HEK293 (cell line): ENCODE results near the gene SAPCD1.

Experiments used
- GLIS2 ChIP-seq: fragments of 450-650 bp; formaldehyde crosslinking; IDR thresholded peaks from 2 replicates; pipeline ENCODE4 v1.5.1; 2016; ENCODE audit warnings: missing biosample characterization, missing genetic modification characterization
- HOXA7 ChIP-seq: sonication (generic); formaldehyde crosslinking; IDR thresholded peaks from 2 replicates; pipeline ENCODE4 v1.8.1; 2022; ENCODE audit warnings: missing genetic modification reagents, borderline replicate concordance
- TRIM28 ChIP-seq: IDR thresholded peaks from 2 replicates; pipeline ENCODE4 v1.6.1; 2011; ENCODE audit warnings: low read length, control low read depth, borderline replicate concordance
- ZBTB17 ChIP-seq: fragments of 450-650 bp; formaldehyde crosslinking; IDR thresholded peaks from 2 replicates; pipeline ENCODE4 v1.5.1; 2016; ENCODE audit warnings: missing biosample characterization, missing genetic modification characterization
- ZBTB20 ChIP-seq: fragments of 450-650 bp; formaldehyde crosslinking; IDR thresholded peaks from 2 replicates; pipeline ENCODE4 v1.5.1; 2016; ENCODE audit warnings: missing biosample characterization, missing genetic modification characterization
- ZEB2 ChIP-seq: fragments of 450-650 bp; formaldehyde crosslinking; IDR thresholded peaks from 2 replicates; pipeline ENCODE4 v1.5.1; 2016; ENCODE audit warnings: missing biosample characterization, missing genetic modification characterization
- ZFP41 ChIP-seq: fragments of 450-650 bp; formaldehyde crosslinking; IDR thresholded peaks from 2 replicates; pipeline ENCODE4 v1.5.1; 2016; ENCODE audit warnings: missing biosample characterization, missing genetic modification characterization, borderline replicate concordance
- ZNF157 ChIP-seq: fragments of 450-650 bp; formaldehyde crosslinking; IDR thresholded peaks from 2 replicates; pipeline ENCODE4 v1.5.1; 2016; ENCODE audit warnings: missing biosample characterization, missing genetic modification characterization
- ZNF184 ChIP-seq: fragments of 450-650 bp; IDR thresholded peaks from 2 replicates; pipeline ENCODE4 v1.5.1; 2018; ENCODE audit warnings: missing biosample characterization, mild to moderate bottlenecking, missing genetic modification characterization
- ZNF202 ChIP-seq: fragments of 450-650 bp; formaldehyde crosslinking; IDR thresholded peaks from 2 replicates; pipeline ENCODE4 v1.5.1; 2016; ENCODE audit warnings: missing biosample characterization, missing genetic modification characterization, borderline replicate concordance
- ZNF221 ChIP-seq: fragments of 450-650 bp; formaldehyde crosslinking; IDR thresholded peaks from 2 replicates; pipeline ENCODE4 v1.5.1; 2017; ENCODE audit warnings: missing biosample characterization, missing genetic modification characterization, borderline replicate concordance
- ZNF350 ChIP-seq: fragments of 450-650 bp; formaldehyde crosslinking; IDR thresholded peaks from 2 replicates; pipeline ENCODE4 v1.5.0; 2017; ENCODE audit warnings: missing biosample characterization, mild to moderate bottlenecking, missing genetic modification characterization
- ZNF354C ChIP-seq: fragments of 450-650 bp; formaldehyde crosslinking; IDR thresholded peaks from 2 replicates; pipeline ENCODE4 v1.5.1; 2016; ENCODE audit warnings: missing biosample characterization, missing genetic modification characterization, low read depth, borderline replicate concordance
- ZNF433 ChIP-seq: fragments of 450-650 bp; formaldehyde crosslinking; IDR thresholded peaks from 2 replicates; pipeline ENCODE4 v1.5.1; 2016; ENCODE audit warnings: missing biosample characterization, missing genetic modification characterization, low read depth
- ZNF514 ChIP-seq: fragments of 450-650 bp; formaldehyde crosslinking; IDR thresholded peaks from 2 replicates; pipeline ENCODE4 v1.5.1; 2016; ENCODE audit warnings: missing biosample characterization, missing genetic modification characterization
- ZNF544 ChIP-seq: fragments of 450-650 bp; formaldehyde crosslinking; IDR thresholded peaks from 2 replicates; pipeline ENCODE4 v1.5.0; 2017; ENCODE audit warnings: missing biosample characterization, missing genetic modification characterization
- ZNF548 ChIP-seq: fragments of 450-650 bp; formaldehyde crosslinking; IDR thresholded peaks from 2 replicates; pipeline ENCODE4 v1.5.1; 2016; ENCODE audit warnings: missing biosample characterization, missing genetic modification characterization
- ZNF555 ChIP-seq: fragments of 450-650 bp; formaldehyde crosslinking; conservative IDR thresholded peaks from 2 replicates; pipeline ENCODE4 v1.5.1; 2017; ENCODE audit warnings: missing biosample characterization, mild to moderate bottlenecking, missing genetic modification characterization, inconsistent platforms
- ZNF560 ChIP-seq: fragments of 450-650 bp; formaldehyde crosslinking; IDR thresholded peaks from 2 replicates; pipeline ENCODE4 v1.5.1; 2017; ENCODE audit warnings: missing biosample characterization, missing genetic modification characterization, borderline replicate concordance
- ZNF585B ChIP-seq: fragments of 450-650 bp; formaldehyde crosslinking; IDR thresholded peaks from 2 replicates; pipeline ENCODE4 v1.5.1; 2016; ENCODE audit warnings: missing biosample characterization, missing genetic modification characterization
- ZNF596 ChIP-seq: fragments of 450-650 bp; IDR thresholded peaks from 2 replicates; pipeline ENCODE4 v1.5.0; 2018; ENCODE audit warnings: missing biosample characterization, mild to moderate bottlenecking, missing genetic modification characterization, moderate library complexity
- ZNF624 ChIP-seq: fragments of 450-650 bp; formaldehyde crosslinking; IDR thresholded peaks from 2 replicates; pipeline ENCODE4 v1.5.1; 2017; ENCODE audit warnings: missing biosample characterization, missing genetic modification characterization
- ZNF626 ChIP-seq: fragments of 450-650 bp; sonication (Bioruptor Pico); formaldehyde crosslinking; IDR thresholded peaks from 2 replicates; pipeline ENCODE4 v1.5.1; 2018; ENCODE audit warnings: missing biosample characterization, missing genetic modification characterization, inconsistent platforms
- ZNF654 ChIP-seq: fragments of 450-650 bp; formaldehyde crosslinking; IDR thresholded peaks from 2 replicates; pipeline ENCODE4 v1.5.1; 2016; ENCODE audit warnings: low read depth, missing biosample characterization, missing genetic modification characterization
- ZNF664 ChIP-seq: fragments of 450-650 bp; formaldehyde crosslinking; IDR thresholded peaks from 2 replicates; pipeline ENCODE4 v1.5.1; 2016; ENCODE audit warnings: missing biosample characterization, missing genetic modification characterization
- ZNF670 ChIP-seq: fragments of 450-650 bp; formaldehyde crosslinking; IDR thresholded peaks from 2 replicates; pipeline ENCODE4 v1.5.1; 2016; ENCODE audit warnings: missing biosample characterization, missing genetic modification characterization, low read depth
- ZNF837 ChIP-seq: fragments of 450-650 bp; formaldehyde crosslinking; IDR thresholded peaks from 2 replicates; pipeline ENCODE4 v1.5.1; 2016; ENCODE audit warnings: missing biosample characterization, missing genetic modification characterization
- ZSCAN23 ChIP-seq: fragments of 450-650 bp; formaldehyde crosslinking; IDR thresholded peaks from 2 replicates; pipeline ENCODE4 v1.5.1; 2016; ENCODE audit warnings: missing biosample characterization, missing genetic modification characterization
- TF ChIP-seq, protein P1 (sequence below): fragments of 450-650 bp; formaldehyde crosslinking; IDR thresholded peaks from 2 replicates; pipeline ENCODE4 v1.5.1; 2016; ENCODE audit warnings: missing biosample characterization, missing genetic modification characterization, borderline replicate concordance
- TF ChIP-seq, protein P2 (sequence below): fragments of 450-650 bp; formaldehyde crosslinking; IDR thresholded peaks from 2 replicates; pipeline ENCODE4 v1.5.1; 2017; ENCODE audit warnings: missing biosample characterization, missing genetic modification characterization
- TF ChIP-seq, protein P3 (sequence below): fragments of 450-650 bp; formaldehyde crosslinking; IDR thresholded peaks from 2 replicates; pipeline ENCODE4 v1.5.1; 2016; ENCODE audit warnings: missing biosample characterization, missing genetic modification characterization
- TF ChIP-seq, protein P4 (sequence below): fragments of 450-650 bp; formaldehyde crosslinking; IDR thresholded peaks from 2 replicates; pipeline ENCODE4 v1.5.1; 2016; ENCODE audit warnings: missing biosample characterization, missing genetic modification characterization

Gene SAPCD1

DNA sequence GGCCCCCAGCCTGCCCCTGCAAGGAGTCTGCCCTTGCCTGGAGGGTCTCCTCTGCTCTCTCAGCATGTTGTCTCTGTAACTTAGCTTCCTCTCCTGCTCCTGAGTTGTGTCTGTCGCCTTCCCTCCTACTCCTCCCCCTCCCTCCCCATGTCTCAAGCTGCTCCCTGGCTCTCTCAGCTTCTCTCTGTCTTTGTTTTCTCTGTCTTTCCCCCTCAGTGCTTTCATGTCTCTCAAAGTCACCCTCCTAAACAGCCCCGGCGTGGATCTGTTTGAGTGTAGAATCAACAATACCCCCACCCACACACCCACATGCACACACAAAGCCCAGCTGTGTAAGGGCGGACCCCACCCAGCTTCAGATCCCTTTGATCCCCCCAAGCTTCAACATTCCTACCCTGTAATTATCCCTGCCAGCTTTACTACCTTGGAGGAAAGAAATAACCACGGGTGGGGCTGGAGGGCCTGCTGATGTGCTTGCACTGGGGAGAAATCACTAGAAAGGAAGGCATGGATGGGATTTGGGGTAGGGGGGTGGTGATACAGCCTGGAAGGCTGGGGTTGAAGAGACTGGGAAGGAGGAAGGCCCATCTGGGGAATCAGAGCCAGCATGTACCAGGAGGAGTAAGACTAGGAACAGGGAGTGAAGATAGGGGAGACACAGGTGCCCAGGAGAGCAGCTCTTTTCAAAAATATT is 48.3 kb upstream of the SAPCD1 start (continued):
- TF ChIP-seq ZNF184 (tag by site-specific recombination) (no peak), ZNF624 (no peak), ZNF837 (tag by site-specific recombination) (no peak), ZBTB20 (tag by site-specific recombination) (peak; percentile 26; the same call in 1 of the 2 replicates), TRIM28 (no peak), ZNF221 (tag by site-specific recombination) (no peak), ZFP41 (tag by site-specific recombination) (no peak), ZNF555 (tag by site-specific recombination) (no peak), ZNF157 (tag by site-specific recombination) (no peak), ZNF202 (tag by site-specific recombination) (no peak), GLIS2 (tag by site-specific recombination) (peak; percentile 40; the same call in 1 of the 2 replicates), ZNF544 (no peak), ZNF670 (no peak), ZNF350 (tag by site-specific recombination) (no peak), ZNF514 (tag by site-specific recombination) (no peak), ZSCAN23 (tag by site-specific recombination) (no peak), ZNF560 (tag by site-specific recombination) (no peak), ZNF664 (no peak), ZEB2 (no peak), ZBTB17 (tag by site-specific recombination) (peak; percentile 48), ZNF585B (tag by site-specific recombination) (no peak), ZNF654 (tag by site-specific recombination) (no peak), ZNF433 (tag by site-specific recombination) (no peak), HOXA7 (CRISPR knock-in tag) (no peak), ZNF354C (tag by site-specific recombination) (no peak), ZNF626 (tag by site-specific recombination) (no peak), ZNF548 (tag by site-specific recombination) (no peak), ZNF596 (tag by site-specific recombination) (no peak)
- TF ChIP-seq, protein P1, sequence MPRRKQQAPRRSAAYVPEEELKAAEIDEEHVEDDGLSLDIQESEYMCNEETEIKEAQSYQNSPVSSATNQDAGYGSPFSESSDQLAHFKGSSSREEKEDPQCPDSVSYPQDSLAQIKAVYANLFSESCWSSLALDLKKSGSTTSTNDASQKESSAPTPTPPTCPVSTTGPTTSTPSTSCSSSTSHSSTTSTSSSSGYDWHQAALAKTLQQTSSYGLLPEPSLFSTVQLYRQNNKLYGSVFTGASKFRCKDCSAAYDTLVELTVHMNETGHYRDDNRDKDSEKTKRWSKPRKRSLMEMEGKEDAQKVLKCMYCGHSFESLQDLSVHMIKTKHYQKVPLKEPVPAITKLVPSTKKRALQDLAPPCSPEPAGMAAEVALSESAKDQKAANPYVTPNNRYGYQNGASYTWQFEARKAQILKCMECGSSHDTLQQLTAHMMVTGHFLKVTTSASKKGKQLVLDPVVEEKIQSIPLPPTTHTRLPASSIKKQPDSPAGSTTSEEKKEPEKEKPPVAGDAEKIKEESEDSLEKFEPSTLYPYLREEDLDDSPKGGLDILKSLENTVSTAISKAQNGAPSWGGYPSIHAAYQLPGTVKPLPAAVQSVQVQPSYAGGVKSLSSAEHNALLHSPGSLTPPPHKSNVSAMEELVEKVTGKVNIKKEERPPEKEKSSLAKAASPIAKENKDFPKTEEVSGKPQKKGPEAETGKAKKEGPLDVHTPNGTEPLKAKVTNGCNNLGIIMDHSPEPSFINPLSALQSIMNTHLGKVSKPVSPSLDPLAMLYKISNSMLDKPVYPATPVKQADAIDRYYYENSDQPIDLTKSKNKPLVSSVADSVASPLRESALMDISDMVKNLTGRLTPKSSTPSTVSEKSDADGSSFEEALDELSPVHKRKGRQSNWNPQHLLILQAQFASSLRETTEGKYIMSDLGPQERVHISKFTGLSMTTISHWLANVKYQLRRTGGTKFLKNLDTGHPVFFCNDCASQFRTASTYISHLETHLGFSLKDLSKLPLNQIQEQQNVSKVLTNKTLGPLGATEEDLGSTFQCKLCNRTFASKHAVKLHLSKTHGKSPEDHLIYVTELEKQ (tag by site-specific recombination): no peak
- TF ChIP-seq, protein P2, sequence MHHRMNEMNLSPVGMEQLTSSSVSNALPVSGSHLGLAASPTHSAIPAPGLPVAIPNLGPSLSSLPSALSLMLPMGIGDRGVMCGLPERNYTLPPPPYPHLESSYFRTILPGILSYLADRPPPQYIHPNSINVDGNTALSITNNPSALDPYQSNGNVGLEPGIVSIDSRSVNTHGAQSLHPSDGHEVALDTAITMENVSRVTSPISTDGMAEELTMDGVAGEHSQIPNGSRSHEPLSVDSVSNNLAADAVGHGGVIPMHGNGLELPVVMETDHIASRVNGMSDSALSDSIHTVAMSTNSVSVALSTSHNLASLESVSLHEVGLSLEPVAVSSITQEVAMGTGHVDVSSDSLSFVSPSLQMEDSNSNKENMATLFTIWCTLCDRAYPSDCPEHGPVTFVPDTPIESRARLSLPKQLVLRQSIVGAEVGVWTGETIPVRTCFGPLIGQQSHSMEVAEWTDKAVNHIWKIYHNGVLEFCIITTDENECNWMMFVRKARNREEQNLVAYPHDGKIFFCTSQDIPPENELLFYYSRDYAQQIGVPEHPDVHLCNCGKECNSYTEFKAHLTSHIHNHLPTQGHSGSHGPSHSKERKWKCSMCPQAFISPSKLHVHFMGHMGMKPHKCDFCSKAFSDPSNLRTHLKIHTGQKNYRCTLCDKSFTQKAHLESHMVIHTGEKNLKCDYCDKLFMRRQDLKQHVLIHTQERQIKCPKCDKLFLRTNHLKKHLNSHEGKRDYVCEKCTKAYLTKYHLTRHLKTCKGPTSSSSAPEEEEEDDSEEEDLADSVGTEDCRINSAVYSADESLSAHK (tag by site-specific recombination): no peak
- TF ChIP-seq, protein P3, sequence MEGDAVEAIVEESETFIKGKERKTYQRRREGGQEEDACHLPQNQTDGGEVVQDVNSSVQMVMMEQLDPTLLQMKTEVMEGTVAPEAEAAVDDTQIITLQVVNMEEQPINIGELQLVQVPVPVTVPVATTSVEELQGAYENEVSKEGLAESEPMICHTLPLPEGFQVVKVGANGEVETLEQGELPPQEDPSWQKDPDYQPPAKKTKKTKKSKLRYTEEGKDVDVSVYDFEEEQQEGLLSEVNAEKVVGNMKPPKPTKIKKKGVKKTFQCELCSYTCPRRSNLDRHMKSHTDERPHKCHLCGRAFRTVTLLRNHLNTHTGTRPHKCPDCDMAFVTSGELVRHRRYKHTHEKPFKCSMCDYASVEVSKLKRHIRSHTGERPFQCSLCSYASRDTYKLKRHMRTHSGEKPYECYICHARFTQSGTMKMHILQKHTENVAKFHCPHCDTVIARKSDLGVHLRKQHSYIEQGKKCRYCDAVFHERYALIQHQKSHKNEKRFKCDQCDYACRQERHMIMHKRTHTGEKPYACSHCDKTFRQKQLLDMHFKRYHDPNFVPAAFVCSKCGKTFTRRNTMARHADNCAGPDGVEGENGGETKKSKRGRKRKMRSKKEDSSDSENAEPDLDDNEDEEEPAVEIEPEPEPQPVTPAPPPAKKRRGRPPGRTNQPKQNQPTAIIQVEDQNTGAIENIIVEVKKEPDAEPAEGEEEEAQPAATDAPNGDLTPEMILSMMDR: no peak
- TF ChIP-seq, protein P4, sequence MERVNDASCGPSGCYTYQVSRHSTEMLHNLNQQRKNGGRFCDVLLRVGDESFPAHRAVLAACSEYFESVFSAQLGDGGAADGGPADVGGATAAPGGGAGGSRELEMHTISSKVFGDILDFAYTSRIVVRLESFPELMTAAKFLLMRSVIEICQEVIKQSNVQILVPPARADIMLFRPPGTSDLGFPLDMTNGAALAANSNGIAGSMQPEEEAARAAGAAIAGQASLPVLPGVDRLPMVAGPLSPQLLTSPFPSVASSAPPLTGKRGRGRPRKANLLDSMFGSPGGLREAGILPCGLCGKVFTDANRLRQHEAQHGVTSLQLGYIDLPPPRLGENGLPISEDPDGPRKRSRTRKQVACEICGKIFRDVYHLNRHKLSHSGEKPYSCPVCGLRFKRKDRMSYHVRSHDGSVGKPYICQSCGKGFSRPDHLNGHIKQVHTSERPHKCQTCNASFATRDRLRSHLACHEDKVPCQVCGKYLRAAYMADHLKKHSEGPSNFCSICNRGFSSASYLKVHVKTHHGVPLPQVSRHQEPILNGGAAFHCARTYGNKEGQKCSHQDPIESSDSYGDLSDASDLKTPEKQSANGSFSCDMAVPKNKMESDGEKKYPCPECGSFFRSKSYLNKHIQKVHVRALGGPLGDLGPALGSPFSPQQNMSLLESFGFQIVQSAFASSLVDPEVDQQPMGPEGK (tag by site-specific recombination): peak; percentile 63; the same call in 1 of the 2 replicates
